HG03196 (cell line): ENCODE data around the gene ADAMTSL1.

ENCODE experiments used
- ATAC-seq: cut with Tn5 transposase; IDR thresholded peaks from one replicate; pipeline ENCODE4 v1.9.1; 2021; ENCODE audit not compliant: unreplicated experiment

The ADAMTSL1 gene

GRCh38 chr9:18837402-18837801 lies 363.4 kb downstream of the ADAMTSL1 start:
- no peak for ATAC-seq

DNA sequence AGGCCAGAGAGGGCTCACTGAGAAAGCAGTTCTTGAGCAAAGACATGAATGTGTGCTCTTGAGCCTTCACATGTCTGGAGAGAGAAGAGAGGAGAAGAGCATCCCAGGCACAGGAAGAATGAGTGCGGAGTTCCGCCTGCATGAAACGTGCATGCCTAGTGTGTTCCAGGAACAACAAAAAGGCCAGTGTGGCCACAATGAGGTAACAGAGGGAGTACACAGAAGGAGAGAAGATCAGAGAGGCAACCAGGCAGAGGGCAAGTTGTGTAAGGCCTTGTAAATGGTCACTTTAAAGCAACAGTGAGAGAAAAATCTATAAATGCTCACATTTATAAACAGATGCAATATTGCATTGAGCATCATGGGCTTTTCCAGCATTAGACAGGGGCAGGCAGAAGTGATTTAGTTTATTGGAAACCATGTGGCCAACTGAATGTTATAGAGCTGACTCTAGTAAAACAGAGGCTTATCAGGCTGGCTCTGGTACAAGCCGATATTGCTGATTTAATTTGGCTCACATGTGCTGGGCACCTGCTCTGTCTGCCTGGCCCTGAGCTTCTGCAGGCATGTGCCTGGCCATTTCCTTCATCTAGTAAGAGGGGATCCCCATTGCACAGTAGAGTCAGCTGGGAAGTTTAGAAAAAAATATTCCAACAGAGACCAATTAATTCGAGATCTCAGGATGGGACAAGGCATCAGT lies 373.8 kb downstream of the ADAMTSL1 start:
- ATAC-seq: no peak

DNA sequence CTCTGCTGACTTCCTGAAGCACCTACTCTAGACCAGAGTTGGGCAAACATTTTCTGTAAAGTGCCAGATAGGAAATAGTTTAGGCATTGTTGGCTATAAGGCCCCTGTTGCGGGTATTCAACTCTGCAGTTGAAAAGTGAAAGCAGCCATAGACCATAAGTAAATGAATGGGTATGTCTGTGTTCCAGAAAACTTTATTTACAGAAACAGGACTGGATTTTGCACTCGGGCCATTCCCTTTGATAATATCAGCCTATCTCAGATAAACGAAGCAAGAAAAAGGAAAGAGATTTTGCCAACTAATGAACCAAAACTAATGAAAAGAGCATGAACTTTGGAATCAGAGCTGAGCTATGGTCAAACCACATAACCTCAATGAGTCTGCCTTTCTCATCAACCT lies 374.7 kb downstream of the ADAMTSL1 start:
- ATAC-seq: no peak

- ATAC-seq: no peak
Observed at GRCh38 chr9:18849270-18849669, 375.3 kb downstream of the ADAMTSL1 start.

DNA sequence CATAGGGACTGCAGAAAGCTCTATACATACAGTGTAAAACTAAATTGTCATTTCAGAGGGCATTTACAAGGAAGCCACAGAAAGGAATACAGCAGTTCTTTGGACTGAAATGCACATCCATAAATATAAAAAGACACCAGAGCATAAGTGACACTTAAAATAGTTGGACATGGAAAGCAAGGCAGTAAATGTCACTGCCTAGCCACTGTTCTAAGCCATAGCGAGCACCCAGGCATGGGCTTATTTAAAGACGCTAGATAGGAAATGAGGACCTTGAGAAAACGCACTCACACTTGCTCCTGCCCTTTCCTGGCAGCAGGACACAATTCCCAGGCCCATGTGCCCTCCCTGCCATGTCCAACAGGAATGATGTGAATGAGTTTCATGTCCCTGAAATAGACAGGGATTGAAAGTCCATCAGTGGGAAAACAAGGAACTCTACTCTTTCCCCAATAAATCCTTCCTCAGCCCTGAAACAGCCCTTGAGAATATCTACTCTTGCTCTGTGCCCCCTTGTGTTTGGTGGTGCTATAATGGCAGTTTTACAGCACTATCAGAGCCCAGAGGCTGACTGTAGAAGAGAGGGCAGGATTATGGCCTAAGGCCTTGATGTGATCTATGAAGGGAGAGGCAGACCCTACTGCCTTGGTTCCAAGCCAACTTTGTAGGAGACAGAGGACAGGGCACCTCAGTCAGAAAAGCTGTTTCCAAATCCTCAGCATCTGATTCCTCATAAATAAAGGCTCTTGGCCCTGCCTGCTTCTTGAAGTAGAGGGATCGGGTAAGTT lies 376.1 kb downstream of the ADAMTSL1 start:
- ATAC-seq: no peak

DNA sequence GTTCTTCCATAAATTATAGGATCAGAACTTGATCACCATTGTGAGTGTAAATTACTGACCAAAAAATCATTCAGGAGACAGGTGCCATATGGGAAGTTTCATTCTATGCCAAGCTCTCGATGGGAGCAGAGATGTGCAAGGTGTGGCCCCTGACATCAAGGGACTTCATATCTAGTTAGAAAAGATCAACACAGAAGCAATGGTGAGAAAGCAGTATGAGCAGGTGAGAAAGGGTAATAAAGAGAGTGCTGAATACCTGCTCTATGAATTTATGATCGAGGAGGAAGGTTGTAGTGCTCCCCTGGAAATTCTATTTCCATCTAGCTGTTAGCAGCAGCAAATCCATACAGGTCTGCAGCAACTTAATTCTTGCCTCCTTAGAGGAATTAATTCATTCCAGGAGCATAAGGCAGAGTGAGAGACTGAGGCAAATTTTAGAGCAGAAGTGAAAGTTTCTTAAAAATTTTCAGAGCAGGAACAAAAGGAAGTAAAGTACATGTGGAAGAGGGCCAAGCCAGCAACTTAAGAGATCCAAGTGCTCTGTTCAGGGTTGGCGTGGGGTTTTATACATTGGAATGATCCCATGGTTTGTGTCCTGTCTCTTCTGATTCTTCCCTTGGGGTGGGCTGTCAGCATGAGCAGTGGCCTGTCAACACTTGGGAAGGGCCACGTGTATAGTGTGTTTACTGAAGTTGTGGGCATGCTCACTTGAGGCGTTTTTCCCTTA lies 377.3 kb downstream of the ADAMTSL1 start:
- no peak for ATAC-seq

DNA sequence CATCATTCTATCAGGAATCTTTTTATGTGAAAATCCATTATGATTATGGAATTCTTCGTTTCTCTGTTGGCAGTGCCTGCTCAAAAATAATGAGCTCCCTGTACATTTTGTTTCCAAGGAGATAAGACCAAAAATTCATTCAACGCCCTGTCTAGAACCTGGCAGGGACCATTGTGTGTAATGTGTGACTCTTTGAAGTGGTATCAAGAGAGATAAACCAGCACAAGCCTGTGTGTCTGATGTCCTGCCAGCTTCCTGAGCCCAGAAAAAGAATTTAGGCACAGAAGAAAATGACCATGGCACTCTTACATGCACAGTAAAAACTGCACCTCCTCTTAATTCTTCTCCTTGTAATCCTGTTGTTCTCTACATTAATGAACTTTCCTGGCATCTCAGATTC lies 381.7 kb downstream of the ADAMTSL1 start:
- ATAC-seq: no peak

DNA sequence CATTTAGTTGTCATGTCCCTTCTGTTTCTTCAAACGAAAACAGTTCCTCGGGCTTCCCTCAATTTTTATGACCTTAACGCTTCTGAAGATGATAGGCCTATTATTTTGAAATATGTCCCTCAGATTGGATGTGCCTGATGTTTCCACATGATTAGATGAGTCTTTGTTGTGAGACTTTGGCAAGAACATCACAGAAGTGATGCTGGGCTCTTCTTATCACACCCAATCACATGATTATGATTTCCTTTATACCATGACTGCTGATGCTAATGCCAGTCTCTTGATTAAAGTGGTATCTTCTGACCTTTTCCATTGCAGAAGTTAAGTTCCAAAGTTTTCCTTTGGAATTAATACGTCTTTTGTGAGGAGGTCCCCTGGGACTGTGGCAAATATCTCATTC lies 383.4 kb downstream of the ADAMTSL1 start:
- ATAC-seq: no peak

GRCh38 chr9:18857769-18858168 lies 383.8 kb downstream of the ADAMTSL1 start:
- ATAC-seq: no peak

DNA sequence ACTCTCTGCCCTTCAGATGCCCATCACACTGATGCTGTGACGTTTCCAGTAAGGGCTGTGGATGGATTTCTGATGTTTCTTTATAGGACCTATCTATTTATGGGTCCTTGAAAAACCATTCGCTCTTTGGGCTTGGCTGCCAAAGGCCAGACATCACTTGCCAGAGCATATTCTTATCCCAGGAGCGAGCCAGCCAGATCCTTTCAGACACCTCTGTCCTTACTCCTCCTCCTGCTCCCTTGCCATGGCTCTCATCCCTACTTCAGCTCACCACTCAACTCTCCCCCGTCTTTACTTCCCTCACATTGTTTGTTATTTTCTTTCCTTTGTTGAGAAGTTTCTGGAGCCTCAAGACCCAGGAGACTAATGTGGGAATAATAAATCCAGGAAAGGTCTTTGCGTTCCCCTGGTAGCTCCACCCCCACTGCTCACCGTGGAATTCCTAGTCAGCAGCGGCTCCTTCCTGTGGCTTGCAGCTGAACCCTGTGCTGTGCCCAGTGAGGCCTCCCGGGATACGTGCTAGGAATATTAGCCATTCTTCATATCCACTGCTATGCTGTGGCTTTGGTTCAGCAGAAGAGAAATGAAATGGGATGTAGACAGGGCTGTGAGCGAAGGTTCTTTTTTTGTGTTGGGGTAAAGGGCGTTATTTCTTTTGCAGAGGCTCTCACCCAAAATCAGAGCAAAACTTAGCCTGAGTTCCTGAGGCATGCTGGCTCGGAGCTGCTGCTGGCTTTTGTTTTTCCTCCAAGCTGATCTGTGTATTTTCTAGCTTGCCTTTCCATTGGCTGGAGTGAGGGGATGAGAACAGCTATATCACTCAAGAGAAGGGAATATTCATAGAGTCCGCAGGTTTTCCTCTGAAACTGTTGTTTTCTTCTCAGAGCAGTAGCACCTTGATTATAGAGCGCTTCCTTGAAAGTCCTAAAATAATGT lies 387.9 kb downstream of the ADAMTSL1 start:
- no peak for ATAC-seq

GRCh38 chr9:18863791-18864190 lies 389.8 kb downstream of the ADAMTSL1 start:
- ATAC-seq: no peak

DNA sequence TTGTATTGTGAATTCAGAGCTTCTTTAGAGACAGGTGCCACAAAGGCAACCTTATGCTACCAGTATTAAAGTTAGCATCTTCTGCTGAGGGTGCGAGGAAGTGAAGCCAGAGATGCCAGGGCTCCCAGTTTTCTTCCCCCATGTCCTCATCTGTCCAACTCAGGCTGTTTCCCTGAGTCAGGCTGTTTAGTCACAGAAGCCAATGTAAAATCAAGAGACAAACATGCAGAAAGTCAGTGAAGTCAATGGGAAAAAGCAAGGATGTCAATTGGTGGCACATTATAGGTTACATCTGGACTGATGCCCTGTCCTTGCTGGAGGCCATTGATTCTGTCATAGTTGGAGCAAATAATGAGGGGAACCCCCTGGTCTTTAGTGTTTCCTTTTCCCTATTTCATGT lies 390.6 kb downstream of the ADAMTSL1 start:
- ATAC-seq: no peak

- no peak for ATAC-seq
Observed at GRCh38 chr9:18865542-18865941, 391.6 kb downstream of the ADAMTSL1 start.

DNA sequence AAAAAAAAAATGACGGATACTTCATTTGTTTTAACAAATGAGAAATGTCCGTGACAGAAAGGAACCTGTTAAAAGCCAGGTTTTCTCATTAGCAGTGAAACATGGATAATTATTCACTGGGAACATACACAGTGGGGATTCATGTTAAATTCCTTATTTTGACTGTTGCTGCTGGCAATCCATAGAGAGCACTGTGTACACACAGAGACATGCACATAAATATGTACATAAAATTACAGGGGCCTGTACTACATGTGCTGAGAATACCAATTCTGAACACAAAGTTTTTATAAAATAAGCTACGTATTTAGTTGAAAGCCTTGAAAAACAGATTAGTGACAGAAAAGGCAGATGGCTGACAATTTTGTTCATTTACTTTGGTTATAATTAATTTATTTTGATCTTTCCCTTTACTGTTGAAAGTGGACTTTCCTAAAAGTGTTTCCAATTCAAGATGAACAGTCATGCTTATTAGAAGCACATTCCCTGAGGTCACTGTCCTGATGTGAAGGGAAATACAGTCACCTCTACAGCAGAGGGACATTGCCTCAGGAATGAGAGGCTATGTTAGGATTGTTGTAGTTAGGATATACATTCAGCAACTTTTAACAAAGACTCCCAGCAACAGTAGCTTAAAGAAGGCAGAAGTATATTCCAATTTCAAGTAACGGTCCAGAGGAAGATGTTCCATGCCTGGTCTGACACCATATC lies 392.3 kb downstream of the ADAMTSL1 start:
- no peak for ATAC-seq

DNA sequence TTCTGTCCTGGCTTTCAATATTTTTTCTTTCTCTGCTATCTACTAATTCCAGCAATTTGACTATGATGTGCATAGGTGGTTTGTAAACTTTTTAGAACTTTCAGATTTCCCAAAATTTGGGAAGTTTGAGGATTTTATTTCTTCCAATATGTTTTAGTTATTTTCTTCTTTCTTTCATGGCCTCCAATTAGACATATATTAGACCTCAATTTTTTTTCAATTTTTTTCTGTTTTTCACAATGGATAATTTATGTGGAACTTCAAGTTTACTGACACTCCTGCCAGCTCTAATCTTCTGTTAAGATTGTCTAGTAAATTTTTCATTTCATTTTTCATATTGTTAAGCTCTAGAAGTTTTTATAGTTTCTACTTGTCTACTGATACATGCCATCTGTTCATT lies 395.8 kb downstream of the ADAMTSL1 start:
- ATAC-seq: no peak

DNA sequence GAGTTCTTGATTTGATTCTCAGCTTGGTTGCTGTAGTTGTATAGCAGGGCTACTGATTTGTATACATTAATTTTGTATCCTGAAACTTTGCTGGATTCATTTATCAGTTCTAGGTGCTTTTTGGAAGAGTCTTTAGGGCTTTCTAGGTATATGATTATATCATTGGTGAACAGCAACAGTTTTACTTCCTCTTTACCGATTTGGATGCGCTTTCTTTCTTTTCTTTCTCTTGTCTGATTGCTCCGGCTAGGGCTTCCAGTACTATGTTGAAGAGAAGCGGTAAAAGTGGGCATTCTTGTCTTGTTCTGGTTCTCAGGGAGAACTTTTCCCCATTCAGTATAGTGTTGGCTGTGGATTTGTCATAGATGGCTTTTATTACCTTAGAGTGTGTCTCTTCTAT lies 400.1 kb downstream of the ADAMTSL1 start:
- ATAC-seq: no peak

DNA sequence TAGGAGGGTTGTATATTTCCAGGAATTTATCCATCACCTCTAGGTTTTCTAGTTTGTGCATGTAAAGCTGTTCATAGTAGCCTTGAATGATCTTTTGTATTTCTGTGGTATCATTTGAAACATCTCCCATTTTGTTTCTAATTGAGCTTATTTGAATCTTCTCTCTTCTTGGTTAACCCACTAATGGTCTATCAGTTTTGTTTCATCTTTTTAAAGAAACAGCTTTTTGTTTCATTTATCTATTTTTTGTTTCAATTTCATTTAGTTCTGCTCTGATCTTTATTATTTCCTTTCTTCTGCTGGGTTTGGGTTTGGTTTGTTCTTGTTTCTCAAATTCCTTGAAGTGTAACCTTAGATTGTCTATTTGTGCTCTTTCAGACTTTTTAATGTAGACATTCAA lies 401.0 kb downstream of the ADAMTSL1 start:
- ATAC-seq: peak; percentile 62

GRCh38 chr9:18877984-18878383 lies 404.0 kb downstream of the ADAMTSL1 start:
- ATAC-seq: no peak

GRCh38 chr9:18881758-18882157 lies 407.8 kb downstream of the ADAMTSL1 start:
- no peak for ATAC-seq

DNA sequence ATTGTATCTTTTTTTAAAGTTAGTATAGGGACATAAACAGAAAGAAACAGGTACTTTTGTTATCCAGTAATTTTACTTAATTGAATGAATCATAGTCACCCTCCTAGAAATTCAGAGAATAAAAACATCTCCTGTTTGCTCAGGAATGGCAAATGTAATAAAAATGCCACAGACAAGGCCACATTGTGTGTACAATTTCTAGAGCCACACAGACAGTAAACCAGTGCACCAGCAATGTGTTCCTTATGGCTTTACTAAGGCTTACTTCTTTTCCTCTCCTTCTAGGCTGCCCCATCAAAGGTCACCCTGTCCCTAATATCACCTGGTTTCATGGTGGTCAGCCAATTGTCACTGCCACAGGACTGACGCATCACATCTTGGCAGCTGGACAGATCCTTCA lies 413.6 kb downstream of the ADAMTSL1 start:
- ATAC-seq: no peak
